ENCODE results near the gene CLEC18B. TPM values are rescaled to one million over a fixed set of nuclear protein-coding genes. Genes with fewer than 3 reads are reported as not detected.

CLEC18B gene
- total RNA-seq, result 1 to 10 TPM in 1 of 2 donors, not detected in 1; 1.0 TPM

DNA sequence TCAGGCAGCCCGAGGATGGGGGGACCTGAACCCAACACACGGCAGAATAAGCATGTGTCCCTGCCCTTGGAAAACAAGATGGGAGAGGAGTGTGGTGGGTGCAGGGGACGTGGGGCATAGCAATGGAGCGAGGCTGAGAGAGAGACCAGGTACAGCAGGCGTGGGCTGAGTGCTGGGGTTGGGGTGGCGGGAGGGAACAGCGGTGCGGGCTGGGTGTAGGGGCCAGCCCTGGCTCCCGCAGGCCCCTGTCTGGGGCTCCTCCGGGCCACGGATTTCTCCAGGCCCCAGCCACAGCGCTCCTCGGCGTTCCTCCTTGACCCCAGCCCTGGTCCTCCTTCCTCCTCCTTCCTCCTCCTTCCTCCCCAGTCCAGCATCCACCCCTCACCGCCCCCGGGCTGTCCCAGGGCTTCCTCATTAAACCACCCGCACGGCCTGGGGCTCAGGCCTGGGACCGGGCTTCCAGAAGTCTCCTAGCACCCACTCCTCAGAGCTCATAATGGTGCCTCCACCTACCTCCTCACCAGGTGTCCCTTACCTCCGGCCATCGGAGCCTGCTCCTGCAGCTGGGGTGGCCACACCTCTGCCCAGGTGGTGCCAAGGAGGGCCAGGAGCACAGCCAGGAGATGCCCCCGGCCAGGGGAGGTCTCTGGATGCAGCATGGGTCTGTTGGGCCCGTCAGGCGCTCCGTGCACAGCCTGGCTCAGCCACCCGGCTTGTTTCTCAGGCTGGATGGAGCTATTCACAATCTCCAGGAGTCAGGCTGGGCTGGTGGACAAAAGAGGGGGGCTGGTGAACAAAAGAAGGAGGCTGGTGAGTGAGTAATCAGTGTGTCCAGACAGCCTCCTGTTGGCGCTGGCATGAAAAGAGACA is at the start of gene CLEC18B:
Gene CLEC18B, minus strand, starts transcription at position 867 of the 870 bp plus-strand sequence. Its CDS starts 208 bp downstream, at position 659.

Small RNA genes lying within 50 kb of the gene (small RNA-seq; reads per million reads assigned to genes)
- gene AC009053.4 (0 reads per million in 2 donors), gene RF00019 (0 reads per million in 2 donors), gene RNU6-237P (0 reads per million in 2 donors)

Other genes with a start within 250 kb of the CLEC18B start
- gene PSMD7, start 124.7 kb downstream of the CLEC18B start, total RNA-seq, result 10 to 100 TPM; 60.9 to 84.3 TPM
- gene NPIPB15, start 45.2 kb downstream of the CLEC18B start, total RNA-seq, result under 1 TPM in 1 of 2 donors, not detected in 1; under 0.01 TPM
- 10 to 100 TPM; 65.7 to 66.3 TPM for gene GLG1, start 185.6 kb upstream of the CLEC18B start, total RNA-seq
- 10 to 100 TPM; 20.6 to 42.0 TPM for gene RFWD3, start 245.4 kb upstream of the CLEC18B start, total RNA-seq